Cardiac muscle cell (in vitro differentiated cells and primary cell): Measurements from ENCODE around the gene CD93. TPM values are rescaled to one million over a fixed set of nuclear protein-coding genes. Genes with fewer than 3 reads are reported as not detected.

ENCODE experiments used
- DNase-seq, 2 donors: peaks; one replicate each; pipeline versions ENCODE4 v3.0.0 to v3.0.0-alpha.2; 2010 to 2017; ENCODE audit warnings: low read depth in 1 of 2, low spot score in 1 of 2
- H3K27ac ChIP-seq: fragments of 200-600 bp; sonication (generic); 2 replicates; pipeline ENCODE4 v1.5.1; 2016
- H3K27me3 ChIP-seq: fragments of 200-600 bp; sonication (generic); 2 replicates; pipeline ENCODE4 v1.6.0; 2016; ENCODE audit warnings: control low read depth
- H3K36me3 ChIP-seq: fragments of 200-600 bp; sonication (generic); 2 replicates; pipeline ENCODE4 v1.5.1; 2016; ENCODE audit warnings: control low read depth
- H3K4me1 ChIP-seq: fragments of 200-600 bp; sonication (generic); 2 replicates; pipeline ENCODE4 v1.8.1; 2017; ENCODE audit warnings: low read depth, mild to moderate bottlenecking, mixed run types
- H3K4me3 ChIP-seq: fragments of 200-600 bp; sonication (generic); 2 replicates; pipeline ENCODE4 v1.5.1; 2016; ENCODE audit warnings: mild to moderate bottlenecking
- H3K9me3 ChIP-seq: fragments of 200-600 bp; sonication (generic); 2 replicates; pipeline ENCODE4 v1.5.1; 2017; ENCODE audit warnings: low read depth, mild to moderate bottlenecking, control low read depth
- CTCF ChIP-seq: IDR thresholded peaks from 2 replicates; pipeline ENCODE4 v1.5.1; 2012; ENCODE audit warnings: low read depth, mild to moderate bottlenecking, low read length
- polyA plus RNA-seq: library from polyadenylated mRNA; unstranded; fragments of >200 nt; fragmentation: Nextera tagmentation; extraction: Ambion mirVana; gene quantifications from 2 replicates; pipeline ENCODE4 v1.2.1, GENCODE V29; 2016
- total RNA-seq: library from RNA; depleted of rRNA; stranded (reverse); fragments of >200 nt; gene quantifications from 2 replicates; pipeline ENCODE4 v1.2.3, GENCODE V29; 2016

Gene CD93
- total and polyA plus RNA-seq, 2 experiments from 2014 or later: 0.15 to 0.63 TPM

GRCh38 chr20:23108871-23109270, 22.7 kb upstream of the CD93 start:
- Histone ChIP-seq H3K4me1 (no peaks in the 10 kb centered on the region), H3K36me3 (no peaks in the 10 kb centered on the region), H3K4me3 (no peak overlapping the region), H3K9me3 (no peaks in the 10 kb centered on the region), H3K27me3 (no peaks in the 10 kb centered on the region), H3K27ac (no peak overlapping the region)
- TF ChIP-seq CTCF: no peak
- no peak for DNase-seq

DNA sequence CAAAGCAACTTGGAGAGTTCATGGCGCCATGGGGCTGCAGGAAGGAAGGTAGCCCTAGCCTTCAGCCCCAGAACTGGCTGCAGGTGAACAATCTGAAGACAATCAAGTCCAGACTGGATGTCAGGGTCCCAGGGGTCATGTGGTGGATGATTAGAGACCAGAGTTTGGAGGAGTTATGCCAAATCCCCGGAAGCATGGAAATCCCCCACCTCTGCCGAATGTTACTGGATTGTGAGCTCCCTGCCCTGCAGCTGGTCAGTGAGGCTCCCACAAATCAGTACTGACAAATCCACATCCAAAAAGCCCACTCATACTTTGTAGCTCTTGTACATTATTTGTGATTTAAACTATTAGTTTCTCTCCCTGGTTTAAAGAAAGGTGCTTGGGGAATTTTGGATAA, 21.3 kb upstream of the CD93 start:
- H3K4me3 ChIP-seq: no peak overlapping the region
- no peaks in the 10 kb centered on the region for H3K4me1 ChIP-seq
- H3K36me3 ChIP-seq: no peaks in the 10 kb centered on the region
- H3K27me3 ChIP-seq: no peaks in the 10 kb centered on the region
- H3K27ac ChIP-seq: no peak overlapping the region
- no peak for TF ChIP-seq CTCF
- DNase-seq: no peak
- no peaks in the 10 kb centered on the region for H3K9me3 ChIP-seq

GRCh38 chr20:23106271-23106851, 20.2 kb upstream of the CD93 start:
- no peak for TF ChIP-seq CTCF

DNA sequence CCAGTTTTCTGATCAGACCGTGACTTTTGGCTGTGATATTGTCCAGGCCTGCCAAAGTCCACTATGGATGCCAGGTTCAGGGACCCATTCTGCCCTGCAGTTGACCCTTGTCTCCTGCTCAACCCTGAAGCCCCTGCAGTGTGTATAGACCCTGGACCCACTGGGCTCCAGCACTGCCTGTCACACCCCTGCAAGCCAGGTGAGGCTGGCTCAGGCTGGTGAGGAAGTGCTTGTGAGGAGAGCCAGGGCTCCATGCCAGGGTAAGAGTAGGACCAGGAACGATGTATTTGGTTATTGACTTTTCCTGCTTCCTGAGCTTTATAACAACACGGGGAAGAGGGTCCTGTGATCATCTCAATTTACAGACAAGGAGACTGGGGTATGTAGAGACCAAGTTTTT, 19.1 kb upstream of the CD93 start:
- no peak for DNase-seq
- TF ChIP-seq CTCF: no peak
- no peaks in the 10 kb centered on the region for H3K9me3 ChIP-seq
- H3K36me3 ChIP-seq: no peaks in the 10 kb centered on the region
- H3K4me3 ChIP-seq: no peak overlapping the region
- no peak overlapping the region for H3K27ac ChIP-seq
- H3K27me3 ChIP-seq: no peaks in the 10 kb centered on the region
- H3K4me1 ChIP-seq: no peaks in the 10 kb centered on the region

More at GRCh38 chr20:23106271-23106851, 20.2 kb upstream of the CD93 start:
- no peaks in the 10 kb centered on the region for H3K4me1 ChIP-seq
- peak in 1 of 2 donors; percentile 29 for DNase-seq
- H3K9me3 ChIP-seq: no peaks in the 10 kb centered on the region
- no peak overlapping the region for H3K4me3 ChIP-seq
- H3K36me3 ChIP-seq: no peaks in the 10 kb centered on the region
- H3K27ac ChIP-seq: no peak overlapping the region
- H3K27me3 ChIP-seq: no peaks in the 10 kb centered on the region

DNA sequence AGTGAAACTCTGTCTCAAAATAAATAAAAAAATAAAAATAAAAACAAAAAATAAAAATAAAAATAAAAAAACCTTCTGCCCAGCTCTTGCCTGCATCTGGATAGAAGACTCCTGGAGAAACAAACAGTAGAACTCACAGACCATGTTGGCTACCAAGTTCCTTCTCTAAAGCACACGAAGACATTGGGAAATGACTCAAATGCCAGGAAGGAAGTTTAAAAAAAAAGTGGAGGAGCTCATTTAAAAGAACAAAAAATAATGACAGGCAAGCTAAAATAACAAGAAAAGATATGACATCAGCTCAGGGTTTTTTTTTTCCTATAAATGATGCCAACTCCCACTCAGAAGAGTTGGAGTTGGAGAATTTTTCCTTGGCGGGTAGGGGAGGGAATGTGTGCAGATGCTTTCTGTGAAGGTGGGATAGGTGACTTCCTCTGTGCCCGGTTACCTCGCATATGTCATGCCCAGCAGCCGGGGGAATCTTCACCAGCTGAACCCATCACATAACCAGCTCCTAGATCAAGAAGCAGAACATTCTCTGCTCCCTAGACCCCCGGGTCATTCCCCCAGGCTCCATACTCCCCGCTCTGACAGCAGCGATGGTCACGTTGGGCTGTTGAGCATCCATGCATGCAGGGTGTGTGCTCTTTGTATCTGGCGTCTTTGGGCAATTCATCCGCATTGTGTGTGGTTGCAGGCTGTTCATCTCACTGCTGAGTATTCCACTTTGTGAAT, 17.3 kb upstream of the CD93 start:
- Histone ChIP-seq H3K27ac (no peak overlapping the region), H3K36me3 (no peaks in the 10 kb centered on the region), H3K27me3 (no peaks in the 10 kb centered on the region), H3K4me3 (no peak overlapping the region), H3K4me1 (no peaks in the 10 kb centered on the region), H3K9me3 (no peaks in the 10 kb centered on the region)
- DNase-seq: peak in 1 of 2 donors; percentile 56
- TF ChIP-seq CTCF: no peak
